BJ (cell line): ENCODE measurements around the gene GPRIN1. TPM values are rescaled to one million over a fixed set of nuclear protein-coding genes. Genes with fewer than 3 reads are reported as not detected.

Source experiments
- CTCF ChIA-PET: fragments of 350-600 bp; formaldehyde crosslinking; extraction: SDS; loops from one replicate; lab custom pipeline; 2021; ENCODE audit warnings: antibody characterized with exemption, inconsistent platforms; lab: Yijun Ruan, JAX
- POLR2A ChIA-PET: fragments of 300-600 bp; sonication (Branson Sonifier 250); formaldehyde crosslinking; extraction: SDS; loops from one replicate; lab custom pipeline; 2021; ENCODE audit warnings: antibody characterized with exemption; lab: Charles Lee
- DNase-seq: peaks from one replicate; pipeline ENCODE4 v3.0.0-alpha.2; 2011; ENCODE audit warnings: low read depth
- H3K27me3 ChIP-seq: 2 replicates; pipeline ENCODE4 v1.6.0; 2011; ENCODE audit warnings: low read length; ENCODE audit not compliant: control insufficient read depth, insufficient read depth
- H3K36me3 ChIP-seq: 2 replicates; pipeline ENCODE4 v1.5.1; 2011; ENCODE audit warnings: low read length; ENCODE audit not compliant: control insufficient read depth, insufficient read depth
- H3K4me3 ChIP-seq: 2 replicates; pipeline ENCODE4 v1.5.1; 2011; ENCODE audit warnings: low read depth, mild to moderate bottlenecking, control low read depth, low read length
- CTCF ChIP-seq: IDR thresholded peaks from 2 replicates; pipeline ENCODE4 v1.5.1; 2011; ENCODE audit warnings: low read depth, mild to moderate bottlenecking, control low read depth, inconsistent platforms, low read length, moderate library complexity; ENCODE audit not compliant: insufficient read depth
- polyA plus RNA-seq: library from polyadenylated mRNA; depleted of rRNA; stranded (reverse); fragments of >200 nt; gene quantifications from 2 replicates; pipeline ENCODE4 v1.2.3, GENCODE V29; 2011

The GPRIN1 gene
- polyA plus RNA-seq, 1 experiment, result 2.4 TPM

GRCh38 chr5:176619203-176619568 lies 9.2 kb upstream of the GPRIN1 start:
- ChIA-PET POLR2A (no interaction called here), CTCF (interaction anchor here (1.2 kb wide), 1 partner anchor 46 kb away, joined by 3 read pairs; no protein-coding TSS in a partner anchor)
- DNase-seq, result peak; percentile 14
- no peaks in the 10 kb centered on the region for H3K36me3 ChIP-seq
- peak; percentile 54 for TF ChIP-seq CTCF
- no peak overlapping the region for H3K4me3 ChIP-seq
- H3K27me3 ChIP-seq, result peaks cover 27% of the 10 kb centered on the region

- no peak for DNase-seq
- peaks cover 27% of the 10 kb centered on the region for H3K27me3 ChIP-seq
- ChIA-PET POLR2A (no interaction called here), CTCF (interaction anchor here (1.2 kb wide), 1 partner anchor 45 kb away, joined by 3 read pairs; no protein-coding TSS in a partner anchor)
- H3K36me3 ChIP-seq, result no peaks in the 10 kb centered on the region
- no peak for TF ChIP-seq CTCF
- no peak overlapping the region for H3K4me3 ChIP-seq
Measured at GRCh38 chr5:176618783-176619182, 8.8 kb upstream of the GPRIN1 start.

GRCh38 chr5:176616511-176616910 lies 6.6 kb upstream of the GPRIN1 start:
- ChIA-PET CTCF (interaction anchor here (0.5 to 1.4 kb wide), 2 partner anchors 43 to 440 kb away, joined by 3 read pairs; no protein-coding TSS in a partner anchor), POLR2A (no interaction called here)
- H3K36me3 ChIP-seq, result no peaks in the 10 kb centered on the region
- no peak overlapping the region for H3K4me3 ChIP-seq
- no peak for TF ChIP-seq CTCF
- DNase-seq, result no peak
- peaks cover 25% of the 10 kb centered on the region for H3K27me3 ChIP-seq

- DNase-seq, result no peak
- no peak overlapping the region for H3K4me3 ChIP-seq
- no peak for TF ChIP-seq CTCF
- ChIA-PET CTCF (interaction anchor here (0.8 to 1.2 kb wide), 3 partner anchors 16 to 199 kb away, joined by 3 to 7 read pairs (median 3); partner anchors contain the start of genes CLTB, EIF4E1B and SNCB), POLR2A (no interaction called here)
- peaks cover 17% of the 10 kb centered on the region for H3K27me3 ChIP-seq
- H3K36me3 ChIP-seq, result no peaks in the 10 kb centered on the region
Measured at GRCh38 chr5:176614805-176615478, 5.0 kb upstream of the GPRIN1 start.

GRCh38 chr5:176612855-176613254 lies 2.9 kb upstream of the GPRIN1 start:
- no peak for DNase-seq
- ChIA-PET POLR2A (no interaction called here), CTCF (interaction anchor here (1.7 kb wide), 1 partner anchor 35 kb away, joined by 7 read pairs; no protein-coding TSS in a partner anchor)
- peaks cover 6% of the 10 kb centered on the region for H3K27me3 ChIP-seq
- no peaks in the 10 kb centered on the region for H3K36me3 ChIP-seq
- TF ChIP-seq CTCF, result no peak
- H3K4me3 ChIP-seq, result no peak overlapping the region
